HG03520 (cell line): ENCODE results near the gene KHK.
"Not testable (repeated sequence)": the region's sequence is repeated elsewhere in the genome, so short reads cannot be mapped to it uniquely, and the experiment has no call there.

Experiments
- ATAC-seq: cut with Tn5 transposase; IDR thresholded peaks from one replicate; pipeline ENCODE4 v1.9.1; 2021; ENCODE audit warnings: mild to moderate bottlenecking, moderate library complexity; ENCODE audit not compliant: unreplicated experiment

Gene KHK

GRCh38 chr2:27059141-27059820 is 27.3 kb upstream of the KHK start:
- ATAC-seq, result no peak

DNA sequence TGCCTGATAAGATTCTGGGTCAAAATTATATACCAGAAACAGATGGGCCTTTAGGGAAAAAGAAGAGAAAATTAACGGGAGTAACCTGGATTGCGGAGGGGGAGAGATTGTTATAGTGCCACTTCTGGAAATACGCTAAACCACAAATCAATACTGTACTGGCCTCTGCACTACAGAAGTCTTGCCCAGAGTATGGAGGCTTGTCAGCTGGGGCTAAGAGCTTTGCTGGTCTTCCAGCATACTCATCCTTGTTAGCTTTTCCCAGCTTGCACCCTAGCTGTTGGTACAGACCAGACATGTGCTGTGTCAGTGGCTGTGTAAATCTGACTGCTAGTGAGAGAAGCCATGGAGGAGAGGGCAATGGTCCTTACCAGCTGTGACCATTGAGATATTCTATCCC is 26.2 kb upstream of the KHK start:
- ATAC-seq, result no peak

DNA sequence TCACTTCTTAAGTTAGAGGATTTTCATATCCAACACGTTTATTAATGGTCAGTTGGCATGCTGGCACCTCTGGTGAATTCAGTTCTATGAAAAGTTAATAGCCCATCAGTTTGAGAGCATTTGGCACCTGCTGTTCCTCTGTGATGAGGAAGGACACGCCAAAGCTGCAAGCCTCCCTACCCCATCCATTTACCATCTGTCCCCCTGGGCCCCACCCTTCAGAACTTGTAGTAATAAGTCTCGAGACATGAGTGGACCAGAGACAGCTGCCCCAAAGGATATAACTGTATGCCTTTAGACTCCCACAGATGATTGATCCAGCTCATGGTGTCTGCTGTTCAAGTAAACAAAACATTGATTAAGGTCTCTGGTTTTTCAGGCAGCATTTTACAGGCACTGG is 21.4 kb upstream of the KHK start:
- no peak for ATAC-seq

GRCh38 chr2:27067385-27067784 is 19.2 kb upstream of the KHK start:
- no peak for ATAC-seq

GRCh38 chr2:27069436-27069835 is 17.1 kb upstream of the KHK start:
- ATAC-seq, result no peak

GRCh38 chr2:27069961-27070618 is 16.5 kb upstream of the KHK start:
- ATAC-seq, result no peak

DNA sequence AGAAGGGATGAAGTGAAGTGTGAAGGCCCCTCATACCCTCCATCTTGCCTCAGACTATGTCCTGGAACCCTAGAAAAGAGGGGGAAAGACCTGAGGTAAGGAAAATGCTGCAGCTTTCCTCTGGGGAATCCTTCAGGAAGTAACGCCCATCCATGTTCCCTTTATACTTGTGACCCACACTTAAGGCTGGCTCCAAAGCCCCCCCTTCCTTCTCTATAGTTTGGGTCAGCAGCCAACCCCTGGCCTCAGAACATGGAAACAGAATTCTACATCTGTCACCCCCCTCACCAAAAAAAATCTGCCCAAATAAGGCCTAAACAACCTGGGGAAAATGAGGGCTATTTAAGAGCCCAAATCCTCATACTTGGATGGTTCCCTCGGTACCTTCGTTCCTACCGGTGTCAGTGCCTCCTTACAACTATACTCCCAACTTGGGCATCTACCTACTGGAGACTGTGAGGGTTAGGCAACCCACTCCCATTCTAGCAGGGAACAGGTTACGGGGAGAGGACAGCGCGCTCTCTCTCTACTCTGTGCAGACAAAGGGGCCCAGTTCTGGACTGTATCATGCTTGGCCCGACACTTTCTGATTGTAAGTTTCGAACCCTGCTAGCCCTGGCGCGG is 15.8 kb upstream of the KHK start:
- no peak for ATAC-seq

DNA sequence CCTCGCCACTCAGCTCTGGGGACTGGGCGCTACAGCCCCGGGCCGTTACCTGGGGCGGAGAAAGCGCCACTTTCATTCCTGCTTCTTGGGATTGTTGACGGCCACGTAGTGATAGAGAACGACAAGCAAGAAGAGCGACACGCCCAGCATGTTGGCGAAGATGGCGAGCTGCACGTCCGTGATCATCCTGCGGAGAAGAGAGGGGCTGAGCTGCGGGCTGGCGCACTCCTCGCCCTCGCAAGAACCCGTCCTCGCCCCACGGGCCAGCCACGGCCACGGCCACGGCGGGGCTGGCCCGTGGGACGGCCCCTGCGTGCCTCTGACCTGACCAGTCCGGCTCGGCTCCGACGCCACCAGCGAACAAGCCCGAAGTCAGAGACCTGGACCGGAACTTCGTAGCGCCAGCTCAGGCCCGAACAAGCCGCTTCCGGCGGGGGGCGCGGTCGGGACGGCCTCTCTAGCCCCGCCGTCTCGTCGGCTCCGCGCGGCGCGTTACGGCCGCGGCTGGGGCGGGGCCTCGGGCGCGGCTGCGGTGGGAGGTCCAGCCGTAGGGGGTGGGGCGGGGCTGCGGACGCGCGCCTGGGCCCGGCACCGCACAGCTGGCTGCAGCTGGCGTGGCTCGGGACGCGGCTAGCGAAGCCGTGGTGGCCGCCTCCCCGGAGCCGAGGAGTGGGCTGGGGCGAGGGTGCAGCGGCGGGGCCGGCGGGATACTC is 15.1 kb upstream of the KHK start, which contains the start of gene OST4:
Gene OST4, minus strand, starts transcription at position 378 of the 713 bp plus-strand sequence.
- ATAC-seq, result peak; percentile 75

GRCh38 chr2:27071990-27072830 is 14.4 kb upstream of the KHK start:
- no peak for ATAC-seq

DNA sequence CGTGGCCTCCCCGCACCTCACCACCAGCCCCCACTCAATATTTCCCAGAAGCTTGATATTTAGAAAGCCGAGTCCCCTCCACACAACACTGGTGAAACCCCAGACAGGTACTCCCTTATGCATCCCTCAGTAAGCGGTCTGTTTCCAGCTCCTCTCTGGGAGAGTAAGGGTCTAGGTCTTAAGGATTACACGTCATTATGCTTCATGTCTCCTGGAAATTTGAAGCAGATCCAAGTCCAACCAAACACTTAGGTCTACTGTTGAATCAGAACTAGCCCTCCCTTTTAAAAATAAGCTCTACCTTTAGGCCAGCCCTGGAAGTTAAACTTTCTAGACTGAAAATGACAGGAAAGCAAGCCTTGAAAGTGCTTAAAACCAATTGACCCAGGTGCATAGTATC is 13.7 kb upstream of the KHK start:
- ATAC-seq, result no peak

- ATAC-seq, result no peak
Measured at GRCh38 chr2:27073782-27074181, 12.8 kb upstream of the KHK start.

- no peak for ATAC-seq
Measured at GRCh38 chr2:27074738-27075565, 11.6 kb upstream of the KHK start.

DNA sequence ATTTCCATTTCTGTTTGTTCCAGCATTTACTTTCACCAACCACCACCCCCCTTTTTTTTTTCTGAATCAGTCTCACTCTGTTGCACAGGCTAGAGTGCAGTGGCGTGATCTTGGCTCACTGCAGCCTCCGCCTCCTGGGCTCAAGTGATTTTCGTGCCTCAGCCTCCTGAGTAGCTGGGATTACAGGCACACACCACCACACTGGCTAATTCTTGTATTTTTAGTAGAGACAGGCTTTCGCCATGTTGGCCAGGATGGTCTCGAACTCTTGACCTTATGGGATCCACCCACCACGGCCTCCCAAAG is 11.1 kb upstream of the KHK start:
- ATAC-seq, result not testable (repeated sequence)

GRCh38 chr2:27076323-27076722 is 10.2 kb upstream of the KHK start:
- ATAC-seq, result no peak

DNA sequence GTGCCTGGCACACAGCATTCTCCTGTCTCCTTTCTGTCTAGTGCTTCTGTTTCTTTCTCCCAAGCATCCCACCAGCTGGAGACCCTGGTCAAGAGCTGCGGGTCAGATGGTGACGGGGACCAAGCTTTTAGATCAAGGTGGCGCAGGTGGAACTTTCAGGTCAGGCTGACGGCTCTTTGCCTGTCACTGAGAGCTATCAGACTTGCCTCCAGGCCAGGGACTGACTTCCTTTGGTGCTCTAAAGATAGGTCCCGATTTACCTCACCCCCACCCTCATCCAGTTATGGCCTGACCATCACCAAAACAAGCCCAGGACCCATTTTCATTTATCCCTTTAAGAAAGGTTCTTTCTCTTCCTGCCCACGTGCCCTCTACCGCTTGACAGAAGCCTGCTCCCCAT is 9.3 kb upstream of the KHK start:
- no peak for ATAC-seq

DNA sequence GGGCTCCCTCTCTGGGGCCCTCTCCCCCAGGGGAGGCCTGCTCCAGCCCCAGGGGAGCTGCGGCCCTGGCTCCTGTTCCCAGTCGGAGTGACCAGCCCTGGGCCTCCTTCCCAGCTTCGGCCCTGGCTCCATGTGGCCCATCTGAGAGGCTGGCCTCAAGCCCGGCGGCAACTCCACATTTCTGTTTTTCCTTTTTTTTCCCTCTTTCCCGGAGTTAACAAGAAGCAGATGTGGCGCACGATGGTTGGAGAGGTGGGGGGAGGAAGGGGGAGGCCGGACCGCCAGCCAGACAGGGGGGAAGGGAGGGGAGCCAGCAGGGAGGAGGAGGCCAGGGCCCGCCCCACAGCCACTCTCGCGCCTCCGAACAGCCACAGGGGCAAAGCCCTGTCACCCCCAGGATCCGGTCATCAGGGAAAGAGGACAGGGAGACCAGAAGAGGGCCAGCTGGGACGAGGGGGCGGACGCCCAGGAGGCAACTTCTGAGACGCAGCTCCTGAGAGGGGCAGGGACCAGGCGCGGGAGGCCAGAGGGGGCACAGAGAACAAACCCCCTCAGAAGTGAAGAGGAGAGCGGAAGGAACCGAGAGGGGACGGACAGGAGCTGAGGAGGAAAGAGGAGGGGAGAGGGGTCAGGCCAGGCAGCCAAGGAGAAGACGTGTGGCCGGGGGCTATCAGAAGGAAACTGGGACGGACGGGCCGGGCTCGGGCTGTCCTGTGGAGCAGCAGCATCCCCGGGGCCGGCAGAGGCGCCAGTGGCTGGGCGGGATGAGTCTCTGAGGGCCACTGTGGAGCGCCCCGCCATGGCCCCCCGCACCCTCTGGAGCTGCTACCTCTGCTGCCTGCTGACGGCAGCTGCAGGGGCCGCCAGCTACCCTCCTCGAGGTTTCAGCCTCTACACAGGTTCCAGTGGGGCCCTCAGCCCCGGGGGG is 8.0 kb upstream of the KHK start, which contains the start of gene EMILIN1:
Gene EMILIN1, plus strand, starts transcription at position 349 of the 928 bp plus-strand sequence. Its CDS starts 451 bp downstream, at position 800.
- ATAC-seq, result no peak

- no peak for ATAC-seq
Measured at GRCh38 chr2:27079233-27080139, 7.1 kb upstream of the KHK start.

- ATAC-seq, result no peak
Measured at GRCh38 chr2:27080140-27080469, 6.5 kb upstream of the KHK start.
